Retinal pigment epithelial cell (primary cell): ENCODE data around the gene NSUN3.

Experiments used
- DNase-seq: peaks from one replicate; pipeline ENCODE4 v3.0.0-alpha.2; 2010; ENCODE audit warnings: low read depth
- H3K4me3 ChIP-seq: 2 replicates; pipeline ENCODE4 v1.5.1; 2011; ENCODE audit warnings: mild to moderate bottlenecking, low read length, control low read depth, moderate library complexity
- CTCF ChIP-seq: conservative IDR thresholded peaks from 2 replicates; pipeline ENCODE4 v1.5.1; 2011; ENCODE audit warnings: low read depth, low read length, control low read depth, inconsistent platforms

The NSUN3 gene

GRCh38 chr3:94061297-94061696 lies 1.6 kb upstream of the NSUN3 start:
- TF ChIP-seq CTCF, result no peak
- no peak for DNase-seq
- no peak overlapping the region for H3K4me3 ChIP-seq

- peak overlapping the region; percentile 79 for H3K4me3 ChIP-seq
- TF ChIP-seq CTCF, result no peak
- no peak for DNase-seq
Measured at GRCh38 chr3:94063496-94064119, 747 bp downstream of the NSUN3 start.

- H3K4me3 ChIP-seq, result no peak overlapping the region
- no peak for TF ChIP-seq CTCF
Measured at GRCh38 chr3:94064243-94064860, 1.5 kb downstream of the NSUN3 start.

GRCh38 chr3:94065122-94065521 lies 2.3 kb downstream of the NSUN3 start:
- no peak for DNase-seq
- TF ChIP-seq CTCF, result no peak
- no peak overlapping the region for H3K4me3 ChIP-seq

More at GRCh38 chr3:94064243-94064860, 1.5 kb downstream of the NSUN3 start:
- no peak for DNase-seq

DNA sequence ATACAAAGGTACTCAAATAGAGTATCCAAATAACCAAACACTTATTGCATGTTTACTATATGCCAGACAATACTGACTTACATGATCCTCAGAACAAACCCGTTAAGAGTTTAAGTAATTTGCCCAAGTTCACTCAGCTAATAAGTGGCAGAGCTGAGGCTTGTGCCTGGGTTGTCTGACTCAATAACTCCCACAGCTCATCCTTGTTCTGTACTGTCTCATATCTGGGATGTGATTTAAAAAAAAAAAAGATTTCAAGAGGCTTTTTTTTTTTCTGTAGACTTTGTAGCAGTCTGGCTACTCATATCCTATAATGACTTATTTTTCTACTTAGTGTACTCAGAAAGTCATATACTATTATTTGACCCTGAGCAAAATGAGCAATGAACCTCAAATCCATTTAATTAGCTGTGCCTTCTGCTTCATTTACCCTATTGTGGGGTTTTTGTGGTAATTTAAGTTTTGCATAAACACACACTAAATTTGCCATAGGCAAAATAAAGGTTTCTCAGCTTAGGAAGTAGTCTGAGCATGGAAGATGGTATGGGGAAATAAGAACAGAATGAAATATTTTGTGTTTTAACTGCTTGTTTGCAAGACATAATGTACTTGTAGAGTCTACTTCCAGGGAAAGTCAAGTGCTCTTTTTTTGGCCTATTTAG lies 3.1 kb downstream of the NSUN3 start:
- no peak overlapping the region for H3K4me3 ChIP-seq
- TF ChIP-seq CTCF, result no peak
- no peak for DNase-seq

- no peak for DNase-seq
- no peak overlapping the region for H3K4me3 ChIP-seq
- TF ChIP-seq CTCF, result no peak
Measured at GRCh38 chr3:94066506-94067500, 3.9 kb downstream of the NSUN3 start.
